NK-92 treated with Interleukin-12 subunit alpha and Interleukin-12 subunit beta, amount 100 ng/mL, for 24 hours (cell line): Measurements from ENCODE around the gene RASIP1.
"Not testable (repeated sequence)": the region's sequence is repeated elsewhere in the genome, so short reads cannot be mapped to it uniquely, and the experiment has no call there.

Source experiments
- DNase-seq: peaks from one replicate; lab custom pipeline; 2025; lab: John Stamatoyannopoulos, UW

The RASIP1 gene, protein sequence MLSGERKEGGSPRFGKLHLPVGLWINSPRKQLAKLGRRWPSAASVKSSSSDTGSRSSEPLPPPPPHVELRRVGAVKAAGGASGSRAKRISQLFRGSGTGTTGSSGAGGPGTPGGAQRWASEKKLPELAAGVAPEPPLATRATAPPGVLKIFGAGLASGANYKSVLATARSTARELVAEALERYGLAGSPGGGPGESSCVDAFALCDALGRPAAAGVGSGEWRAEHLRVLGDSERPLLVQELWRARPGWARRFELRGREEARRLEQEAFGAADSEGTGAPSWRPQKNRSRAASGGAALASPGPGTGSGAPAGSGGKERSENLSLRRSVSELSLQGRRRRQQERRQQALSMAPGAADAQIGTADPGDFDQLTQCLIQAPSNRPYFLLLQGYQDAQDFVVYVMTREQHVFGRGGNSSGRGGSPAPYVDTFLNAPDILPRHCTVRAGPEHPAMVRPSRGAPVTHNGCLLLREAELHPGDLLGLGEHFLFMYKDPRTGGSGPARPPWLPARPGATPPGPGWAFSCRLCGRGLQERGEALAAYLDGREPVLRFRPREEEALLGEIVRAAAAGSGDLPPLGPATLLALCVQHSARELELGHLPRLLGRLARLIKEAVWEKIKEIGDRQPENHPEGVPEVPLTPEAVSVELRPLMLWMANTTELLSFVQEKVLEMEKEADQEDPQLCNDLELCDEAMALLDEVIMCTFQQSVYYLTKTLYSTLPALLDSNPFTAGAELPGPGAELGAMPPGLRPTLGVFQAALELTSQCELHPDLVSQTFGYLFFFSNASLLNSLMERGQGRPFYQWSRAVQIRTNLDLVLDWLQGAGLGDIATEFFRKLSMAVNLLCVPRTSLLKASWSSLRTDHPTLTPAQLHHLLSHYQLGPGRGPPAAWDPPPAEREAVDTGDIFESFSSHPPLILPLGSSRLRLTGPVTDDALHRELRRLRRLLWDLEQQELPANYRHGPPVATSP

GRCh38 chr19:48740164-48740972 lies at the start of gene RASIP1:
Gene RASIP1 (minus strand): TSS chr19:48740610. CDS start chr19:48740282, 328 bp downstream.
- DNase-seq = no peak

- not testable (repeated sequence) for DNase-seq
Measured at GRCh38 chr19:48787331-48787730, 46.9 kb upstream of the RASIP1 start.

DNA sequence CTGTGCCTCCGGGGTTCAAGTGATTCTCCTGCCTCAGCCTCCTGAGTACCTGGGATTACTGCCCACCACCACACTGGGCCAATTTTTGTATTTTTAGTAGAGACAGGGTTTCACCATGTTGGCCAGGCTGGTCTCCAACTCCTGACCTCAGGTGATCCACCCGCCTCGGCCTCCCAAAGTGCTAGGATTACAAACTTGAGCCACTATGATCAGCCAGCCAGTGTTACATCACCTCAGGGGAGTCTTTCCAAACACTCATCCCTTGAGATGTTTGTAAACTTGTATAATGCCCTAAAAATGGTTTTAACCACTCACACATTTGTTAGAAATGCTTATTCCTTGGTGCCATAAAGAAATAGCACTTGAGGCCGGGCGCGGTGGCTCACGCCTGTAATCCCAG lies 46.0 kb upstream of the RASIP1 start:
- DNase-seq = not testable (repeated sequence)

- no peak for DNase-seq
Measured at GRCh38 chr19:48784527-48784926, 44.1 kb upstream of the RASIP1 start.

DNA sequence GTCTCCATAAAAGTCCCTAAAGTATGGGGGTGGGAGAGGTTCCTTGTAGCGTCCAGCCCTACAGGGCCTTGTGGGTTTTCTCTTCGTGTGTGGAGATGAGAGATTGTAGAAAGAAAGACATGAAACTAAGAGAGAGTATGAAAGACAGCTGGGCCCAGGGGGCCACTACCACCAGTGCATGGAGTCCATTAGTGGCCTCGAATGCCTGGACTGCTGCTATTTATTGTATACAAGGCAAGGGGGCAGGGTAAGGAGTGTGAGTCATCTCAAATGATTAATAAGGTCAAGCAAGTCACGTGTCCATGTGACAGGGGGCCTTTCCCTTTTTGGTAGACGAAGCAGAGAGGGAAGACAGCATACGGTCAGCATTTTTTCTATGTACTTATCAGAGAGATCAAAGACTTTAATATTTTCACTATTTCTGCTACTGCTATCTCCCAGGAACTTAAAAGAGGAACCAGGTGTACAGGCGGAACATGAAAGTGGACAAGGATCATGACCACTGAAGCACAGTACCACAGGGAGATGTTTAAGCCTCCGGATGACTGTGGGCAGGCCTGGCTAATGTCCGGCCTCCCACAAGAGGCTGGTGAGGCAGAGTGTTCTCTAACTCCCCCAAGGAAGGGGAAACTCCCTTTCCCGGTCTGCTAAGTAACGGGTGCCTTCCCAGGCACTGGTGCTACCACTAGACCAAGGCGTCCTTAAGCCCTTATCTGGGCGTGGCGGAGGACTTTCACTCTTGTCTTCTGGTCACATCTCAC lies 40.4 kb upstream of the RASIP1 start:
- no peak for DNase-seq

DNA sequence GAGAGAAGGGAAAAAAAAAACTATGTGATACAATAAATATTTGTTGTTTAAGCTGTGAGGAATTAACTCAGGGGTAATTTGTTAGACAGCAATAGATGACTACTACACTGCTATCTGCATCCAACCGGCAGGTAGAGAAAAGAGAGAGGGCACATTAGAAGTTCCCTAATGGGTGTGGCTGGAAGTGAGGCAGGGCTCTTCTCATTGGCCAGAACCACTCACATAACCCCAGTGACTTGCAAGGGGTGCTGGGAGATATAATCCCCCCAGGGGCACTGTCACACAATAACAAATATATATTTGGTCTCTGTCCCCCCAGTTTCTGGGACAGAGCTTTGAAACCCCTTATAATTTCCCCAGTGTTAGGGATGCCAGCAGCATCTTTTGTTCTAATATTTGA lies 39.2 kb upstream of the RASIP1 start:
- DNase-seq = no peak

DNA sequence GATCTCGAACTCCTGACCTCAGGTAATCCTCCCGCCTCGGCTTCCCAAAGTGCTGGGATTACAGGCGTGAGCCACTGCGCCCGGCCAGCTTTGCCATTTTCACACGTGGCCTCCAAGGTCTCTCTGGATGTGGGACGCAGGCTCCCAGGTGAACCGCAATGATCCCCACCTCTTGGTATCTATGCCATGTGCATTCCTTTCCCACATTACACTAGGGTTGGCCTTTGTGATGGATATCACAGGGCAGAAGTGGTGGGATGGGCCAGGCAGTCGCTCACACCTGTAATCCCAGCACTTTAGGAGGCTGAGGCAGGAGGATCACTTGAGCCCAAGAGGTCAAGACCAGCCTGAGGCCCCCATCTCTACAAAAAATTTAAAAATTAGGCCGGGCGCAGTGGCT lies 37.3 kb upstream of the RASIP1 start:
- DNase-seq = no peak

DNA sequence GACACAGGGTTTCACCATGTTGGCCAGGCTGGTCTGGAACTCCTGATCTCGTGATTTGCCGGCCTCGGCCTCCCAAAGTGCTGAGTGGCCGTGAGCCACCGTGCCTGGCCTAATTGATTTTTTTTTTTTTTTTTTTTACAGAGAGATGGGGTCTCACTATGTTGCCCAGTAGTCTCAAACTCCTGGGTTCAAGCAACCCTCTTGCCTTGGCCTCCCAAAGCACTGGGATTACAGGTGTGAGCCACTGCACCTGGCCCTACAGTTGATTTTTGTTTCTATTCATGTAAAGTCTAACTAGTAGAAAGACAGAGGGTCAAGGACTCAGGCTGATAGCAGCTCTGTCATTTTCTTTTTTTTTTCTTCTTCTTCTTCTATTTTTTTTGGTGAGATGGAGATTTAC lies 36.7 kb upstream of the RASIP1 start:
- DNase-seq = no peak

DNA sequence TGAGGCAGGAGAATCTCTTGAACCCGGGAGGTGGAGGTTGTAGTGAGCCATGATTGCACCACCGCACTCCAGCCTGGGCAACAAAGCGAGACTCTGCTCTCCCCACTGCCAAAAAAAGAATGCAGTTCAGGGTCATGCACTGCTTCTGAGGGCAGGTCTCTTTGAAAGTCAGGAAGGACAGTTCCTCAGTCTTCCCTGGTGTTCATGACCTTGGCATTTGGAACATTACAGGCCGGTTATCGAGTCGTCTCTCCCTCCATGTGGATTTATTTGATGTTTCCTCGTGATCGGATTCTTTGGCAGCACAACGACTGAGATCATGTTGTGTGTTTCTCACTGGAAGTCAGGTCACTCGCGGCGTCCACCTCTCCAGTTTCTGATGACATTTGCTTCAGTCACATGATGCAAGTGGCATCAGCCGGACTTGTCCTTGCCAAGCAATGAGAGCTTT lies 32.1 kb upstream of the RASIP1 start:
- DNase-seq = no peak

DNA sequence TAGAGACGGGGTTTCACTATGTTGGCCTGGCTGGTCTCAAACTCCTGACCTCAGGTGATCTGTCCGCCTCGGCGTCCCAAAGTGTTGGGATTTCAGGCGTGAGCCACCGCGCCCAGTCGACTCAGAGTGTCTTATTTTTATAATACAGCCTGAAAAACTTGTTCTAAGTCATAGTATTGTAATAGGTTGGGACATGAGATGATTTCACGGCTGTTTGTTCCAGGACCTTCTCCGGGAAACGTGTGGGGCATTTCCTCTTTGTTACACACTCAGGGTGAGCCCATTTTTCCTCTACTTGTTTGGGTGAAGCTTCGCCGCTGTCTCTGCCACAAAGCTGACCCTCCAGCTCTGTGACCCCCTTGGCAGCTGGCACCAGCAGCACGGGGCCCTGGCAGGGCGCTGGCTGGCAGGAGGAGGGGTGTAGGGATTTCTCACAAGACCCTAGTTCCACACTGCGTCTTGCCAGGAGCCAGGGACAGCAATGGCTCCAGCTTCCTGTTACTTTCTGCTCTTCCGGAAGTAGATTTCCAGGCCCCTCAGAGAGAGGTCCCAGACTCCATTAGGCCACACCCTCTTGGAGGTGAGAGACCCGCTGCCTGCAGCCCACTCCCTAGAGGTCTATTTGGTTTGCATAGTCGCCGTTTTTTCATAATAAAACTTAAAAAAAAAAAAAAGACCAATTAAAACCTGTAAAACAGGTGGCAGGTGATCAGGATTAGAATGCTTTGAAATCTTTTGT lies 30.5 kb upstream of the RASIP1 start:
- DNase-seq = no peak

DNA sequence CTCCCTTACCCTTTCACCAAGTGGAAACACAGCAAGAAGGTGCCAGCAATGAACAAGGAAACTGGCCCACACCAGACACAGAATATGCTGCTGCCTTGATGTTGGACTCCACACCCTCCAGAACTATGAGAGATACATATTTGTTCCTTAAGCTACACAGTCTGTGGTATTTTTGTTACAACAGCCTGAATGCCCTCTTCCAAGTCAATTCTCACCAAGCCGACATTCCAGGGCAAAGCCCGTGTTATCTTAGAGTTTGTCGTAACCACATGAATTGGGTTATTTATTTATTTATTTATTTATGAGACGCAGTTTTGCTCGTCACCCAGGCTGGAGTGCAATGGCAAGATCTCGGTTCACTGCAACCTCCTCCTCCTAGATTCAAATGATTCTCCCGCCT lies 29.9 kb upstream of the RASIP1 start:
- DNase-seq = no peak

DNA sequence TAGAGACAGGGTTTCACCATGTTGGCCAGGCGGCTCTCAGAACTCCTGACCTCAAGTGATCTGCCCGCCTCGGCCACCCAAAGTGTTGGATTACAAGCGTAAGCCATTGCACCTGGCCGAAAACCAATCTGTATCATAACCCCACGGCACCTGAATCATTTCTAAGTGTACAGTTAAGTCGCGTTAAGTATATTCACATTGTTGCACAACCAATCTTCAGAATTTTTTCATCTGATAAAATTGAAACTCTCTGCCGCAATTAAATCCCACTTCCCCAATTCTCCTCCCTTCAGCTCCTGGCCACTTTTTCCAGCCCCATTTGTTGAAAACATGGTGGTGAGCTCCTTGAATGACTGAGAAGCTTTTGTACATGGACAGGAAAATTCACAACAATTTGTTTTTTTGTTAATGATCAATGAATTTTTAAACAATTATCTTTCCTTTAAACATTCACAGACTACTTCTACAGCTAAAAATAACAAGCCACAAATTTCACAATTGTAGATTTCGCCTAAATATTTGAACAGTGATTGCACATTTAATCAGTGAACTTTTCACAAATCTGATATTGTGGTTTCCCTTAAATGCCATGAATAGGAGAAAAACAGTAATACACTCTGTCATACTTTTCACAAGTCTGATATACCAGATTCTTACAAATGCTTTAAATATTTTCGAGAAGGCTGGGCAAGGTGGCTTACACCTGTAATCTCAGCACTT lies 28.7 kb upstream of the RASIP1 start:
- no peak for DNase-seq

DNA sequence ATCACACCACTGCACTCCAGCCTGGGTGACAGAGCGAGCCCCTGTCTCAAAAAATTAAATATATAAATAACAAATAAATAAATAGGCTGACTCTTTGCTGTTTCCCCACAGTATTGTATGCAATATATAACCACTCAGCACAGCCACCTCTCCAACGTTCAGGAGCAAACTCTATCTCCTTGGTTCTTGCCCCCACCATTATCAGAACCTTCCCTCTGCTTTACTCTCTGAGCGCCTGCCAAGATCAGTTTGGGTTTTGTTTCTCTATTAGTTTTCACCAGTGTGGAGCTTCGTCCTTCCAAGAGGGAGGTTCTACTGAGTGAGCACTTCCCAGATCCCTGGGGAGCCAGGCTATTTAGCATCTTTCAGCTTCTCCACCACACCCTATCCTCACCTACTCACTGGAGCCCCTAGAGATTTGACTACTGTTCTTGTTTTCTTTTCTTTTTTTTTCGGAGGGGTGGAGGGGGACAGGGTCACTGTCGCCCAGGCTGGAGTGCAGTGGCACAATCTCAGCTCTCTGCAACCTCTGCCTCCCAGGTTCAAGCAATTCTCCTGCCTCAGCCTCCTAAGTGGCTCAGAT lies 27.9 kb upstream of the RASIP1 start:
- DNase-seq = not testable (repeated sequence)

- DNase-seq = not testable (repeated sequence)
Measured at GRCh38 chr19:48765816-48766215, 25.4 kb upstream of the RASIP1 start.

DNA sequence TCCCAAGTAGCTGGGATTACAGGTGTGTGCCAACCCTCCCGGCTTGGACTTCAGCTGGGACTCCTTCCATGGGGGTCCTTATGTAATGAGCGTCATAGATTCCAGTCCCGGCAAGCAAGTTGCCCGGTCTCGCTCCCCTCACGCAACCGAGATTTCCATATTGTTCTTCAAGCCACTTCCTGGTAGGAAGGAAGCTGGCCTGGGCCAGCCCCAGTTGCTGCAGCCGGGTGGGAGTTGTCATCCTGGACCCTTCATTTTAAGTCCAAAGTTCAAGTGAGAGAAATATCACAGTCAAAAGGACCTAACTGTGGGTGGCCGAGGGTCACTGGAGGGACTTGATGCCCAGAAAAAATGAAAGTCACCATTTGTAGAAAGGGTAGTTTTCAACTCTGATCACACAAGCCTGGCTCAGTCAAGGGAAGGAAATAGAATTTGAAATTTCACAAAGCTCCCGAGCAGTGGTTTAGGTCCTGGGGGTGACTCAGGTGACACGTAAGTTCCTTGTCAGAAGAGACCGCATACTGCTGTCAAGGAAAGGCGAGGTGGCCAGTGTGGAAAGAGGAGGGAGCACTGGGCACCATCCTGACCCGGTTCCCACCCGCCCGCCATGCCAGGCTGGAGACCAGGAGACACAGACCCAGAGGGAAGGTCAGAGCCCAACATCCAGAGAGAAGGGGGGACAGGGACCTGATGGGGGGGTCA lies 20.2 kb upstream of the RASIP1 start:
- no peak for DNase-seq

DNA sequence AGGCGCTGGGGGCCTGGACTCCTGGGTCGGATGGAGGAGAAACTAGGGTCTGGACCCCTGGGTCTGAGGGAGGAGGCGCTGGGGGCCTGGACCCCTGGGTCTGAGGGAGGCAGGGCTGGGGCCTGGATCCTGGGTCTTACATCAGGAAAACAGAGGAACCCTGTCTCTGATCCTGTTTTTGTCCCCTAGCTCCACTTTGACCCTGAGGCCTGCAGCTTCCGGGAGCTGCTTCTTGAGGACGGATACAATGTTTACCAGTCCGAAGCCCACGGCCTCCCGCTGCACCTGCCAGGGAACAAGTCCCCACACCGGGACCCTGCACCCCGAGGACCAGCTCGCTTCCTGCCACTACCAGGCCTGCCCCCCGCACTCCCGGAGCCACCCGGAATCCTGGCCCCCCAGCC lies 17.3 kb upstream of the RASIP1 start:
- no peak for DNase-seq

DNA sequence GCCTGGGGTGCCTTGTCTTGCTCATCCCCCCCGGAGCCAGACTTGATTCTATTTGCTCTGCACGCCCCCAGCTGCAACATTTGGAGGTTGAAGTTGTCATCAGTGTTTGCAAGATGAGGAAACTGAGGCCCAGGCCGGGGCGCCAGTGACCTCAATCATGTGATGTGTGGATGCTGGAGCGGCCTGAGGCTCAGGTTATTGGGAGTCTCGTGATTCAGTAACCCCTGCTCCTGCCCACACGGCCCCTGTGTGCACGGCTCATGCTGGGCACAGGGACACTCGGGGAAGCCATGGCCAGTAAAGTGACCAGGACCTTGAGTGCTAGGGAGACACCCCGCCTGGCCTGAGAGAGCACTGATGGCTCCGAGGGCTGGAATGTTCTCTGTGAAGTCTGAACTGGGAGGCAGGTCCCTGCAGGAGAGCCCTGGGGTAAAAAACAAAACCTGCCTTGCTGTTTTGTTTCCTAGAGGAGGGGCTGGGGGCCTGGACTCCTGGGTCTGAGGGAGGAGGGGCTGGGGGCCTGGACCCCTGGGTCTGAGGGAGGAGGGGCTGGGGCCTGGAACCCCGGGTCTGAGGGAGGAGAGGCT lies 16.8 kb upstream of the RASIP1 start:
- no peak for DNase-seq

GRCh38 chr19:48756686-48757085 lies 16.3 kb upstream of the RASIP1 start:
- DNase-seq = no peak
